ENCODE measurements around the gene CEMIP.

GRCh38 chr15:80785335-80785734 lies 6.2 kb downstream of the CEMIP start:
- TF ChIP-seq CTCF (IDR thresholded peaks at IDR 0.05) (no peak), POLR2A (IDR thresholded peaks at IDR 0.05) (no peak)
